ENCODE results near the gene EWSR1. TPM values are rescaled to one million over a fixed set of nuclear protein-coding genes. Genes with fewer than 3 reads are reported as not detected.

Gene EWSR1
- total and polyA plus RNA-seq, 2 donors (not counting 3 experiments of a cell fraction or from before 2014, with no cell fraction given), result 305 to 588 TPM

- no peak for TF ChIP-seq GATA2 (IDR thresholded peaks at IDR 0.05; ENCODE audit: insufficient read depth, insufficient read length, low read depth, low read length)
- no peak for TF ChIP-seq JUN (IDR thresholded peaks at IDR 0.05; ENCODE audit: borderline replicate concordance, insufficient read depth, insufficient read length, low read depth)
- TF ChIP-seq POLR2A (IDR thresholded peaks at IDR 0.05; ENCODE audit: low read depth, low read length), result no peak
- no peak for TF ChIP-seq MAX (IDR thresholded peaks at IDR 0.05; ENCODE audit: insufficient read depth, insufficient read length)
- no peak for TF ChIP-seq EZH2 (IDR thresholded peaks at IDR 0.05; ENCODE audit: borderline replicate concordance, low read depth, low read length, severe bottlenecking)
- TF ChIP-seq FOS (IDR thresholded peaks at IDR 0.05; ENCODE audit: borderline replicate concordance, insufficient read depth, low read length), result no peak
- no peaks in the 10 kb centered on the region for H3K9me1 ChIP-seq (replicated peaks; ENCODE audit: control insufficient read depth, extremely low read depth, insufficient read depth, low read length)
- ChIA-PET POLR2A (no interaction called here), CTCF (interaction anchor here (2.0 kb wide), 2 partner anchors 11 to 57 kb away, joined by 7 to 13 read pairs; no protein-coding TSS in a partner anchor)
- FAIRE-seq, result no peak
- dilution Hi-C loops (cut with MboI; ENCODE audit: extremely low pct_ligation_motif_present, low sequenced_read_pairs), result no loop called here
- H3K4me2 ChIP-seq (ENCODE audit: insufficient read depth, low read length), result no peak overlapping the region
- H3K36me3 ChIP-seq (ENCODE audit: control insufficient read depth in 2 of 2, extremely low read depth in 1 of 2, insufficient read depth in 2 of 2, low read length in 2 of 2), result peaks cover 12 to 28% of the 10 kb centered on the region in 2 experiments
- H3K27me3 ChIP-seq (ENCODE audit: control insufficient read depth in 2 of 2, insufficient read depth in 2 of 2, low read length in 2 of 2), result no peaks in the 10 kb centered on the region
- no peaks in the 10 kb centered on the region for H3K4me1 ChIP-seq (ENCODE audit: control insufficient read depth, extremely low read depth, insufficient read depth, low read length)
- H3K9ac ChIP-seq (replicated peaks; ENCODE audit: extremely low read depth, insufficient read depth, low read length), result no peak overlapping the region
- no peak for DNase-seq (ENCODE audit: low read depth, low spot score)
- H2AFZ ChIP-seq (ENCODE audit: low read depth, low read length), result no peak overlapping the region
- intact Hi-C loops (cut with micrococcal nuclease), result no loop called here
- H3K4me3 ChIP-seq (replicated peaks in 1 of 3; ENCODE audit: insufficient read depth in 1 of 3, low read depth in 1 of 3, low read length in 3 of 3), result no peak overlapping the region
- peaks cover 2% of the 10 kb centered on the region for H3K79me2 ChIP-seq (ENCODE audit: control insufficient read depth, insufficient read depth, low read length)
- H4K20me1 ChIP-seq (replicated peaks; ENCODE audit: control insufficient read depth, extremely low read depth, insufficient read depth, low read length), result no peaks in the 10 kb centered on the region
- no peak overlapping the region for H3K27ac ChIP-seq (ENCODE audit: insufficient read depth, low read depth, low read length)
- H3K9me3 ChIP-seq (replicated peaks; ENCODE audit: control insufficient read depth, insufficient read depth, low read length), result no peaks in the 10 kb centered on the region
- BruUV-seq (replicated peaks), result no TSS peak
These were observed 34.3 kb downstream of the EWSR1 start for GRCh38 chr22:29302402-29302680.

DNA sequence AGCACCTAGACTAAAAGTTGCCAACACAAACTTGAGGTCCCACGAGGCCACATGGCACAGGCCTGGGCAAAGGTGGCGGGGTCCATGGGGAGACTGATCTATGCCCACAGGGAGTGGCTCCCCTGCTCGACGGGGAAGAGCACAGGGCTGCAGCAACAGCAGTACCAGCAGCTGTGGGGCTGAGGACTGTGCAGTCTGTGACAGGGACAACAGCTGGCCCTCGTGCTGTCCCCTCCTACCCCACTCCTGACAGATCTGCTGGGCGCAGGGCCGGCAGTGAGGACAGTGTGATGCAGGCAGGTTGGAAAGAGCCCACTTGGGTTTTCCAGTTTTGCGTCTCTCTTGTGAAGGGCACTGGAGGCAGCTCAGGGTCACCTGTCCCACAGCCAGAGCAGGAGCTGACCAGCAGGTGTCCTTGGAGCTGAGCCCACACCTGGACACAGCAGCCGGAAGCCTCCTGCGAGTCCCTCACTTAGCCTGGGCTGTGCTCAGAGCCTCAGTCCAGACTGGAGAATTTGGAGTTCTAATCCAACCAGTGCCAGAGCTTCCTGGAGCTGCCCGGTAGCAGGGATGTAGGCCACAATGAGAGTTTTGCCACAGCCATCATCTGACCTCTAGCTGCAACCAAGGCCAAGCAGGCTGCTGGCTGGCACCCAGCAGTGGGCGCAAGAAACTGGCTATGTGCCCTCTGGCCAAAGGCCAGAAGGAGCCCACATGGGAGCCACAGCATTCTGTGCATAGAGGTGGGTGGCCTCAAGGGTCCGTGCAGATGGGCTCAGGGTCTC is 34.8 kb downstream of the EWSR1 start:
- FAIRE-seq, result no peak
- intact Hi-C loops (cut with micrococcal nuclease), result no loop called here
- Histone ChIP-seq H3K36me3 (ENCODE audit: control insufficient read depth in 2 of 2, extremely low read depth in 1 of 2, insufficient read depth in 2 of 2, low read length in 2 of 2) (peaks cover 7 to 23% of the 10 kb centered on the region in 2 experiments), H3K27ac (ENCODE audit: insufficient read depth, low read depth, low read length) (no peak overlapping the region), H3K9me3 (replicated peaks; ENCODE audit: control insufficient read depth, insufficient read depth, low read length) (no peaks in the 10 kb centered on the region), H3K4me1 (ENCODE audit: control insufficient read depth, extremely low read depth, insufficient read depth, low read length) (peaks cover 5% of the 10 kb centered on the region), H3K79me2 (ENCODE audit: control insufficient read depth, insufficient read depth, low read length) (peaks cover 6% of the 10 kb centered on the region), H3K9ac (replicated peaks; ENCODE audit: extremely low read depth, insufficient read depth, low read length) (no peak overlapping the region), H3K4me3 (replicated peaks in 1 of 3; ENCODE audit: insufficient read depth in 1 of 3, low read depth in 1 of 3, low read length in 3 of 3) (no peak overlapping the region), H3K9me1 (replicated peaks; ENCODE audit: control insufficient read depth, extremely low read depth, insufficient read depth, low read length) (no peaks in the 10 kb centered on the region), H3K4me2 (ENCODE audit: insufficient read depth, low read length) (no peak overlapping the region), H3K27me3 (ENCODE audit: control insufficient read depth in 2 of 2, insufficient read depth in 2 of 2, low read length in 2 of 2) (no peaks in the 10 kb centered on the region), H4K20me1 (replicated peaks; ENCODE audit: control insufficient read depth, extremely low read depth, insufficient read depth, low read length) (no peaks in the 10 kb centered on the region), H2AFZ (ENCODE audit: low read depth, low read length) (no peak overlapping the region)
- dilution Hi-C loops (cut with MboI; ENCODE audit: extremely low pct_ligation_motif_present, low sequenced_read_pairs), result no loop called here
- no peak for DNase-seq (ENCODE audit: low read depth, low spot score)
- CTCF ChIA-PET, result interaction anchor here (0.8 to 2.0 kb wide), 5 partner anchors 10 to 57 kb away, joined by 3 to 13 read pairs (median 7); no protein-coding TSS in a partner anchor
- POLR2A ChIA-PET, result no interaction called here
- TF ChIP-seq GATA2 (IDR thresholded peaks at IDR 0.05; ENCODE audit: insufficient read depth, insufficient read length, low read depth, low read length), result no peak
- no peak for TF ChIP-seq POLR2A (IDR thresholded peaks at IDR 0.05; ENCODE audit: low read depth, low read length)
- TF ChIP-seq, protein P1, sequence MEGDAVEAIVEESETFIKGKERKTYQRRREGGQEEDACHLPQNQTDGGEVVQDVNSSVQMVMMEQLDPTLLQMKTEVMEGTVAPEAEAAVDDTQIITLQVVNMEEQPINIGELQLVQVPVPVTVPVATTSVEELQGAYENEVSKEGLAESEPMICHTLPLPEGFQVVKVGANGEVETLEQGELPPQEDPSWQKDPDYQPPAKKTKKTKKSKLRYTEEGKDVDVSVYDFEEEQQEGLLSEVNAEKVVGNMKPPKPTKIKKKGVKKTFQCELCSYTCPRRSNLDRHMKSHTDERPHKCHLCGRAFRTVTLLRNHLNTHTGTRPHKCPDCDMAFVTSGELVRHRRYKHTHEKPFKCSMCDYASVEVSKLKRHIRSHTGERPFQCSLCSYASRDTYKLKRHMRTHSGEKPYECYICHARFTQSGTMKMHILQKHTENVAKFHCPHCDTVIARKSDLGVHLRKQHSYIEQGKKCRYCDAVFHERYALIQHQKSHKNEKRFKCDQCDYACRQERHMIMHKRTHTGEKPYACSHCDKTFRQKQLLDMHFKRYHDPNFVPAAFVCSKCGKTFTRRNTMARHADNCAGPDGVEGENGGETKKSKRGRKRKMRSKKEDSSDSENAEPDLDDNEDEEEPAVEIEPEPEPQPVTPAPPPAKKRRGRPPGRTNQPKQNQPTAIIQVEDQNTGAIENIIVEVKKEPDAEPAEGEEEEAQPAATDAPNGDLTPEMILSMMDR (IDR thresholded peaks at IDR 0.05; ENCODE audit: extremely low read depth in 1 of 2, insufficient read depth in 1 of 2, low read depth in 1 of 2, low read length in 2 of 2), result no peak
- TF ChIP-seq MYC (IDR thresholded peaks at IDR 0.05; ENCODE audit: low read depth, low read length), result no peak
- TF ChIP-seq EZH2 (IDR thresholded peaks at IDR 0.05; ENCODE audit: borderline replicate concordance, low read depth, low read length, severe bottlenecking), result no peak
- no peak for TF ChIP-seq FOS (IDR thresholded peaks at IDR 0.05; ENCODE audit: borderline replicate concordance, insufficient read depth, low read length)
- TF ChIP-seq MAX (IDR thresholded peaks at IDR 0.05; ENCODE audit: insufficient read depth, insufficient read length), result no peak
- TF ChIP-seq POLR2AphosphoS5 (IDR thresholded peaks at IDR 0.05; ENCODE audit: insufficient read depth, low read depth, low read length), result no peak
- TF ChIP-seq JUN (IDR thresholded peaks at IDR 0.05; ENCODE audit: borderline replicate concordance, insufficient read depth, insufficient read length, low read depth), result no peak
- no TSS peak for BruUV-seq (replicated peaks)

Data from endothelial cell of umbilical vein (primary cell).